ENCODE measurements around the gene DAP. TPM values are rescaled to one million over a fixed set of nuclear protein-coding genes. Genes with fewer than 3 reads are reported as not detected.

The DAP gene
- total RNA-seq, 4 donors from 2014 or later: 33.6 to 71.4 (median 47.9) TPM

GRCh38 chr5:10689391-10690081 is 71.5 kb downstream of the DAP start:
- H3K4me1 ChIP-seq: no peaks in the 10 kb centered on the region
- in situ Hi-C loops (cut with MboI; ENCODE audit: low pct_ligation_motif_present in 1 of 4, low pct_unique_long_range_greater_than_20kb in 1 of 4, low sequenced_read_pairs in 3 of 4) (no loop called here), intact Hi-C loops (cut with DNase I; ENCODE audit: low total_unique reads) (no loop called here)
- H3K4me3 ChIP-seq: no peak overlapping the region
- no peak overlapping the region for H3K27ac ChIP-seq
- WGBS, 2 donors (ENCODE audit: low coverage in 1 of 2): 83 to 90% methylated on average over 1 to 11 of the region's 11 CpGs
- TF ChIP-seq POLR2A (IDR thresholded peaks at IDR 0.05): no peak
- TF ChIP-seq EP300 (IDR thresholded peaks at IDR 0.05; ENCODE audit: low read depth): no peak
- TF ChIP-seq, protein P1, sequence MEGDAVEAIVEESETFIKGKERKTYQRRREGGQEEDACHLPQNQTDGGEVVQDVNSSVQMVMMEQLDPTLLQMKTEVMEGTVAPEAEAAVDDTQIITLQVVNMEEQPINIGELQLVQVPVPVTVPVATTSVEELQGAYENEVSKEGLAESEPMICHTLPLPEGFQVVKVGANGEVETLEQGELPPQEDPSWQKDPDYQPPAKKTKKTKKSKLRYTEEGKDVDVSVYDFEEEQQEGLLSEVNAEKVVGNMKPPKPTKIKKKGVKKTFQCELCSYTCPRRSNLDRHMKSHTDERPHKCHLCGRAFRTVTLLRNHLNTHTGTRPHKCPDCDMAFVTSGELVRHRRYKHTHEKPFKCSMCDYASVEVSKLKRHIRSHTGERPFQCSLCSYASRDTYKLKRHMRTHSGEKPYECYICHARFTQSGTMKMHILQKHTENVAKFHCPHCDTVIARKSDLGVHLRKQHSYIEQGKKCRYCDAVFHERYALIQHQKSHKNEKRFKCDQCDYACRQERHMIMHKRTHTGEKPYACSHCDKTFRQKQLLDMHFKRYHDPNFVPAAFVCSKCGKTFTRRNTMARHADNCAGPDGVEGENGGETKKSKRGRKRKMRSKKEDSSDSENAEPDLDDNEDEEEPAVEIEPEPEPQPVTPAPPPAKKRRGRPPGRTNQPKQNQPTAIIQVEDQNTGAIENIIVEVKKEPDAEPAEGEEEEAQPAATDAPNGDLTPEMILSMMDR (IDR thresholded peaks at IDR 0.05): no peak
- TF ChIP-seq POLR2AphosphoS5 (IDR thresholded peaks at IDR 0.05): no peak
- H3K9me3 ChIP-seq: no peaks in the 10 kb centered on the region
- H3K36me3 ChIP-seq: peaks cover 0 to 3% (median 0%) of the 10 kb centered on the region in 4 donors
- no peak for DNase-seq
- no peaks in the 10 kb centered on the region for H3K27me3 ChIP-seq

- peaks cover 0 to 3% (median 0%) of the 10 kb centered on the region in 4 donors for H3K36me3 ChIP-seq
- TF ChIP-seq POLR2A (IDR thresholded peaks at IDR 0.05) (no peak), EP300 (IDR thresholded peaks at IDR 0.05; ENCODE audit: low read depth) (no peak), POLR2AphosphoS5 (IDR thresholded peaks at IDR 0.05) (no peak)
- TF ChIP-seq, protein P1 (IDR thresholded peaks at IDR 0.05): no peak
- WGBS, 2 donors (ENCODE audit: low coverage in 1 of 2): 94 to 97% methylated on average over 8 to 13 of the region's 13 CpGs
- H3K27me3 ChIP-seq: no peaks in the 10 kb centered on the region
- no peak overlapping the region for H3K27ac ChIP-seq
- in situ Hi-C loops (cut with MboI; ENCODE audit: low pct_ligation_motif_present in 1 of 4, low pct_unique_long_range_greater_than_20kb in 1 of 4, low sequenced_read_pairs in 3 of 4): no loop called here
- no peaks in the 10 kb centered on the region for H3K9me3 ChIP-seq
- intact Hi-C loops (cut with DNase I; ENCODE audit: low total_unique reads): no loop called here
- no peak overlapping the region for H3K4me3 ChIP-seq
- H3K4me1 ChIP-seq: no peaks in the 10 kb centered on the region
- DNase-seq: no peak
Measured at GRCh38 chr5:10688651-10689171, 72.3 kb downstream of the DAP start.

DNA sequence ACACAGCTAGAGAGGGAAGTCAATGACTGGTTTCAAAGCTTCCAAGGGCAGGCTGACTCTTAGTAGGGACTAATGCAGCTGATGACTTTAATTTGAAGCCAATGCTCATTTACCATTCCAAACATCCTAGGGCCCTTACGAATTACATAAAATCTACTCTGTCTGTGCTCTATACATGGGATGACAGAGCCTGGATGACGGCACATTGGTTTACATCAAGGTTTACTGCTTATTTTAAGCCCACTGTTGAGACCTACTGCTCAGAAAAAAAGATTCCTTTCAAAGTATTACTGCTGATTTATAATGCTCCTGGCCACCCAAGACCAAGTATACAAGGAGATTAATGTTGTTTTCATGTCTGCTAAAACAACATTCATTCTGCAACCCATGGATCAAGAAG is 74.1 kb downstream of the DAP start:
- 96 to 100% methylated on average over 2 of the region's 2 CpGs for WGBS, 2 donors (ENCODE audit: low coverage in 1 of 2)
- Histone ChIP-seq H3K36me3 (peaks cover 0 to 3% (median 0%) of the 10 kb centered on the region in 4 donors), H3K27me3 (no peaks in the 10 kb centered on the region), H3K9me3 (no peaks in the 10 kb centered on the region), H3K4me3 (no peak overlapping the region), H3K4me1 (no peaks in the 10 kb centered on the region), H3K27ac (no peak overlapping the region)
- in situ Hi-C loops (cut with MboI; ENCODE audit: low pct_ligation_motif_present in 1 of 4, low pct_unique_long_range_greater_than_20kb in 1 of 4, low sequenced_read_pairs in 3 of 4) (no loop called here), intact Hi-C loops (cut with DNase I; ENCODE audit: low total_unique reads) (no loop called here)
- TF ChIP-seq EP300 (IDR thresholded peaks at IDR 0.05; ENCODE audit: low read depth) (no peak), POLR2AphosphoS5 (IDR thresholded peaks at IDR 0.05) (no peak), POLR2A (IDR thresholded peaks at IDR 0.05) (no peak)
- TF ChIP-seq, protein P1 (IDR thresholded peaks at IDR 0.05): no peak
- DNase-seq: no peak

DNA sequence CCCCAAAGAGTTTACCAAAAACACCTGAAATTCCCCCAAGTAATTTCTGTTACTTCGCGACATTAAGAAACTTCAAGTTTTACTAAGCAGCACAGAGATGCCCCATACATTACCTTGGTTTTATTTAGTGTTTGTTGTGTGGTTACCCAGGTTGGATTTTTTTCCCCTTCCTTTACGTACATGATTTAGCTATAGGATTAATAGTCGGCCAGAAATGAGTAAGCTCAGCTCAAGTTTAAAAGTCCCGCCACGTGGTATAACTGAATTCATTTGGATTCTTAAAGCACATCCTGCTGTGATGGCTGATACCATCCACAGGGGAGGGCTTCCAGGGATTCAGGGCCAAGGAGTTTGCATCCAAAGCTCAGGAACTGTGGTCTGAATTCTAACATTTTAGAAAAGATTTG is 75.9 kb downstream of the DAP start:
- TF ChIP-seq, protein P1 (IDR thresholded peaks at IDR 0.05): no peak
- TF ChIP-seq EP300 (IDR thresholded peaks at IDR 0.05; ENCODE audit: low read depth): no peak
- TF ChIP-seq POLR2AphosphoS5 (IDR thresholded peaks at IDR 0.05): no peak
- TF ChIP-seq POLR2A (IDR thresholded peaks at IDR 0.05): no peak
- peaks cover 0 to 13% (median 5%) of the 10 kb centered on the region in 4 donors for H3K36me3 ChIP-seq
- in situ Hi-C loops (cut with MboI; ENCODE audit: low pct_ligation_motif_present in 1 of 4, low pct_unique_long_range_greater_than_20kb in 1 of 4, low sequenced_read_pairs in 3 of 4): no loop called here
- no peak for DNase-seq
- H3K9me3 ChIP-seq: no peaks in the 10 kb centered on the region
- H3K27me3 ChIP-seq: no peaks in the 10 kb centered on the region
- WGBS, 2 donors (ENCODE audit: low coverage in 1 of 2): 74 to 75% methylated on average over 2 to 6 of the region's 6 CpGs
- H3K4me1 ChIP-seq: no peaks in the 10 kb centered on the region
- H3K27ac ChIP-seq: no peak overlapping the region
- intact Hi-C loops (cut with DNase I; ENCODE audit: low total_unique reads): no loop called here
- no peak overlapping the region for H3K4me3 ChIP-seq

Measured in transverse colon (tissue), 4 donors.